DMS153 (cell line): ENCODE results near the gene LEO1.
"Not testable (repeated sequence)": the region's sequence is repeated elsewhere in the genome, so short reads cannot be mapped to it uniquely, and the experiment has no call there.

Experiments used
- DNase-seq: peaks from one replicate; lab custom pipeline; 2025; lab: John Stamatoyannopoulos, UW

Gene LEO1

GRCh38 chr15:52003710-52004109 lies 32.1 kb upstream of the LEO1 start:
- no peak for DNase-seq

GRCh38 chr15:52003089-52003488 lies 31.5 kb upstream of the LEO1 start:
- DNase-seq = not testable (repeated sequence)

GRCh38 chr15:52002351-52002750 lies 30.8 kb upstream of the LEO1 start:
- no peak for DNase-seq

GRCh38 chr15:51992953-51993352 lies 21.4 kb upstream of the LEO1 start:
- DNase-seq = no peak

- DNase-seq = no peak
These were observed 19.6 kb upstream of the LEO1 start for GRCh38 chr15:51991141-51991540.

GRCh38 chr15:51982770-51983103 lies 11.2 kb upstream of the LEO1 start:
- DNase-seq = no peak

GRCh38 chr15:51982013-51982769 lies 10.6 kb upstream of the LEO1 start:
- peak; percentile 63 for DNase-seq

- no peak for DNase-seq
These were observed 2.2 kb upstream of the LEO1 start for GRCh38 chr15:51973775-51974174.

- DNase-seq = no peak
These were observed 1.6 kb upstream of the LEO1 start for GRCh38 chr15:51973220-51973619.

GRCh38 chr15:51971032-51971374 lies 575 bp downstream of the LEO1 start:
- DNase-seq = no peak

GRCh38 chr15:51970132-51970817 lies 1.3 kb downstream of the LEO1 start:
- DNase-seq = no peak

- no peak for DNase-seq
These were observed 1.9 kb downstream of the LEO1 start for GRCh38 chr15:51969728-51970127.

- DNase-seq = no peak
These were observed 4.0 kb downstream of the LEO1 start for GRCh38 chr15:51967583-51967982.

- no peak for DNase-seq
These were observed 5.4 kb downstream of the LEO1 start for GRCh38 chr15:51966192-51966591.

- DNase-seq = no peak
These were observed 5.9 kb downstream of the LEO1 start for GRCh38 chr15:51965691-51966090.

- DNase-seq = no peak
These were observed 16.1 kb downstream of the LEO1 start for GRCh38 chr15:51955504-51955903.

GRCh38 chr15:51952805-51953204 lies 18.8 kb downstream of the LEO1 start:
- DNase-seq = no peak

- DNase-seq = no peak
These were observed 24.5 kb downstream of the LEO1 start for GRCh38 chr15:51947124-51947523.

GRCh38 chr15:51939216-51939615 lies 32.4 kb downstream of the LEO1 start:
- no peak for DNase-seq

- DNase-seq = no peak
These were observed 33.3 kb downstream of the LEO1 start for GRCh38 chr15:51938286-51938685.

GRCh38 chr15:51936105-51936478 lies 35.5 kb downstream of the LEO1 start:
- DNase-seq = no peak

- DNase-seq = no peak
These were observed 36.0 kb downstream of the LEO1 start for GRCh38 chr15:51935466-51936104.

GRCh38 chr15:51932161-51932560 lies 39.4 kb downstream of the LEO1 start:
- no peak for DNase-seq

- DNase-seq = no peak
These were observed 39.9 kb downstream of the LEO1 start for GRCh38 chr15:51931638-51932037.
